GM10266 (cell line): ENCODE data around the gene NOSIP.

ENCODE experiments used
- DNase-seq: peaks from one replicate; pipeline ENCODE4 v3.0.0; 2012; ENCODE audit errors: extremely low spot score
- CTCF ChIP-seq: IDR thresholded peaks from 2 replicates; pipeline ENCODE4 v1.5.1; 2012; ENCODE audit warnings: mild to moderate bottlenecking, low read depth; ENCODE audit not compliant: control insufficient read depth, insufficient read depth; ENCODE audit errors: missing control alignments

The NOSIP gene

GRCh38 chr19:49599378-49600295 is 19.3 kb upstream of the NOSIP start:
- DNase-seq: peak; percentile 47
- no peak for TF ChIP-seq CTCF

- no peak for TF ChIP-seq CTCF
Observed at GRCh38 chr19:49597703-49597974, 17.3 kb upstream of the NOSIP start.

GRCh38 chr19:49596954-49597702 is 16.8 kb upstream of the NOSIP start:
- DNase-seq: peak; percentile 25
- TF ChIP-seq CTCF: no peak

More at GRCh38 chr19:49597703-49597974, 17.3 kb upstream of the NOSIP start:
- no peak for DNase-seq

- DNase-seq: no peak
- TF ChIP-seq CTCF: no peak
Observed at GRCh38 chr19:49596407-49596806, 16.1 kb upstream of the NOSIP start.

GRCh38 chr19:49595819-49596404 is 15.6 kb upstream of the NOSIP start:
- peak; percentile 16 for DNase-seq
- no peak for TF ChIP-seq CTCF

GRCh38 chr19:49594993-49595818 is 14.8 kb upstream of the NOSIP start:
- no peak for TF ChIP-seq CTCF
- DNase-seq: peak; percentile 19
